ENCODE measurements around the gene CSKMT. TPM values are rescaled to one million over a fixed set of nuclear protein-coding genes. Genes with fewer than 3 reads are reported as not detected.

The CSKMT gene
- total and polyA plus RNA-seq, 2 donors (not counting 3 experiments of a cell fraction or from before 2014, with no cell fraction given), result 7.8 to 38.1 TPM

- TF ChIP-seq CTCF (IDR thresholded peaks at IDR 0.05; ENCODE audit: extremely low read depth in 1 of 2, insufficient read depth in 1 of 2, low read depth in 1 of 2, low read length in 2 of 2) (no peak), GATA2 (IDR thresholded peaks at IDR 0.05; ENCODE audit: insufficient read depth, insufficient read length, low read depth, low read length) (no peak), JUN (IDR thresholded peaks at IDR 0.05; ENCODE audit: borderline replicate concordance, insufficient read depth, insufficient read length, low read depth) (no peak), POLR2AphosphoS5 (IDR thresholded peaks at IDR 0.05; ENCODE audit: insufficient read depth, low read depth, low read length) (no peak), POLR2A (IDR thresholded peaks at IDR 0.05; ENCODE audit: low read depth, low read length) (no peak)
- H3K9ac ChIP-seq (replicated peaks; ENCODE audit: extremely low read depth, insufficient read depth, low read length), result peak overlapping the region; percentile 69
- peak overlapping the region; percentile 42 to 83 (median 59) for H3K4me3 ChIP-seq (replicated peaks in 1 of 3; ENCODE audit: insufficient read depth in 1 of 3, low read depth in 1 of 3, low read length in 3 of 3)
- no peaks in the 10 kb centered on the region for H3K27me3 ChIP-seq (ENCODE audit: control insufficient read depth in 2 of 2, insufficient read depth in 2 of 2, low read length in 2 of 2)
- peak overlapping the region; percentile 6 for H3K27ac ChIP-seq (ENCODE audit: insufficient read depth, low read depth, low read length)
- H3K9me3 ChIP-seq (replicated peaks; ENCODE audit: control insufficient read depth, insufficient read depth, low read length), result no peaks in the 10 kb centered on the region
- ChIA-PET CTCF (interaction anchor here (0.9 to 2.5 kb wide), 15 partner anchors 9 to 270 kb away, joined by 3 to 15 read pairs (median 7); partner anchors contain the start of genes B3GAT3, BSCL2, GNG3 and INTS5), POLR2A (interaction anchor here (0.6 to 2.2 kb wide), 38 partner anchors 10 to 326 kb away, joined by 3 to 71 read pairs (median 6); partner anchors contain the start of genes AHNAK, B3GAT3, EEF1G and EML3)
- peaks cover 16% of the 10 kb centered on the region for H3K4me1 ChIP-seq (ENCODE audit: control insufficient read depth, extremely low read depth, insufficient read depth, low read length)
- H4K20me1 ChIP-seq (replicated peaks; ENCODE audit: control insufficient read depth, extremely low read depth, insufficient read depth, low read length), result no peaks in the 10 kb centered on the region
- H3K36me3 ChIP-seq (ENCODE audit: control insufficient read depth in 2 of 2, extremely low read depth in 1 of 2, insufficient read depth in 2 of 2, low read length in 2 of 2), result peaks cover 0 to 2% of the 10 kb centered on the region in 2 experiments
- DNase-seq (ENCODE audit: low read depth, low spot score), result no peak
- intact Hi-C loops (cut with micrococcal nuclease), result loop anchor here (1.0 to 5.0 kb wide), 4 partner anchors 11 to 52 kb away; partner anchors contain the start of genes BSCL2, EML3, GNG3 and INTS5
- no peaks in the 10 kb centered on the region for H3K9me1 ChIP-seq (replicated peaks; ENCODE audit: control insufficient read depth, extremely low read depth, insufficient read depth, low read length)
- H3K4me2 ChIP-seq (ENCODE audit: insufficient read depth, low read length), result peak overlapping the region; percentile 39
- dilution Hi-C loops (cut with MboI; ENCODE audit: extremely low pct_ligation_motif_present, low sequenced_read_pairs), result no loop called here
- TSS peak; percentile 53 for BruUV-seq (replicated peaks)
- H2AFZ ChIP-seq (ENCODE audit: low read depth, low read length), result peak overlapping the region; percentile 4
- H3K79me2 ChIP-seq (ENCODE audit: control insufficient read depth, insufficient read depth, low read length), result peaks cover 31% of the 10 kb centered on the region
- FAIRE-seq, result peak; percentile 53
These were observed 572 bp upstream of the CSKMT start for GRCh38 chr11:62664405-62665074.

All from endothelial cell of umbilical vein (primary cell).